HG02885 (cell line): ENCODE measurements around the gene LIME1.

Experiments
- ATAC-seq: cut with Tn5 transposase; IDR thresholded peaks from one replicate; pipeline ENCODE4 v1.9.1; 2021; ENCODE audit warnings: mild to moderate bottlenecking; ENCODE audit not compliant: unreplicated experiment, poor library complexity

Gene LIME1

GRCh38 chr20:63696628-63697356, 39.7 kb upstream of the LIME1 start, which contains the start of gene TNFRSF6B:
Gene TNFRSF6B (plus strand): TSS chr20:63696652. CDS start chr20:63696768, 116 bp downstream.
- ATAC-seq, result no peak

GRCh38 chr20:63697357-63697867, 39.1 kb upstream of the LIME1 start:
- ATAC-seq, result no peak

GRCh38 chr20:63697868-63698545, 38.5 kb upstream of the LIME1 start:
- no peak for ATAC-seq

- no peak for ATAC-seq
These were observed 37.6 kb upstream of the LIME1 start for GRCh38 chr20:63698739-63699465.

- ATAC-seq, result no peak
These were observed 36.8 kb upstream of the LIME1 start for GRCh38 chr20:63699466-63700198.

- ATAC-seq, result no peak
These were observed 36.0 kb upstream of the LIME1 start for GRCh38 chr20:63700199-63701050.

GRCh38 chr20:63701051-63701328, 35.5 kb upstream of the LIME1 start:
- ATAC-seq, result no peak

- no peak for ATAC-seq
These were observed 35.0 kb upstream of the LIME1 start for GRCh38 chr20:63701329-63702035.

- ATAC-seq, result no peak
These were observed 34.3 kb upstream of the LIME1 start for GRCh38 chr20:63702036-63702665.

GRCh38 chr20:63702751-63703470, 33.6 kb upstream of the LIME1 start:
- ATAC-seq, result no peak

- ATAC-seq, result no peak
These were observed 32.9 kb upstream of the LIME1 start for GRCh38 chr20:63703471-63703975.

GRCh38 chr20:63703976-63704748, 32.3 kb upstream of the LIME1 start:
- ATAC-seq, result no peak

GRCh38 chr20:63704749-63705117, 31.7 kb upstream of the LIME1 start:
- ATAC-seq, result no peak

- ATAC-seq, result no peak
These were observed 31.0 kb upstream of the LIME1 start for GRCh38 chr20:63705232-63706026.

- no peak for ATAC-seq
These were observed 30.3 kb upstream of the LIME1 start for GRCh38 chr20:63706027-63706695.
